ENCODE results near the gene FOXK1.
A peak's percentile ranks its signal among the peaks of the same experiment; 100 is the strongest.

Gene FOXK1

DNA sequence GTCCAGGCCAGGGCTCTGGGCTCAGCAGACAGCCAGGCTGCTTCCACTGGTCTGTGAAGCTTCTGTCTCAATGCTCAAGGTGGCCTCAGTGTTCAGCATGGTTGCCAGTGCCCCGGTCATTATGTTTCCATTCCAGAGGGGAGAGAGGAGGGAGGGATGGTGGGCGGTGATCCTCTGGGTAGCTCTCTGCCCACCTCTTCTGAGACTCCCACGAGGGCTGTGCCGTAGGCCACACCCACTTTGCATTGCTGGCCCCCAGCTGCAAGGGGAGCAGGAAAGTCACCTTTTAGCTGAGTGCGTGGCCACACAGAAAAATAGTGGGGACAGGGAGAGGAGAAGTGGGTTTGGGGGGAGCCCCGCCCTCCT is 42.5 kb downstream of the FOXK1 start:
- DNase-seq, result no peak

DNA sequence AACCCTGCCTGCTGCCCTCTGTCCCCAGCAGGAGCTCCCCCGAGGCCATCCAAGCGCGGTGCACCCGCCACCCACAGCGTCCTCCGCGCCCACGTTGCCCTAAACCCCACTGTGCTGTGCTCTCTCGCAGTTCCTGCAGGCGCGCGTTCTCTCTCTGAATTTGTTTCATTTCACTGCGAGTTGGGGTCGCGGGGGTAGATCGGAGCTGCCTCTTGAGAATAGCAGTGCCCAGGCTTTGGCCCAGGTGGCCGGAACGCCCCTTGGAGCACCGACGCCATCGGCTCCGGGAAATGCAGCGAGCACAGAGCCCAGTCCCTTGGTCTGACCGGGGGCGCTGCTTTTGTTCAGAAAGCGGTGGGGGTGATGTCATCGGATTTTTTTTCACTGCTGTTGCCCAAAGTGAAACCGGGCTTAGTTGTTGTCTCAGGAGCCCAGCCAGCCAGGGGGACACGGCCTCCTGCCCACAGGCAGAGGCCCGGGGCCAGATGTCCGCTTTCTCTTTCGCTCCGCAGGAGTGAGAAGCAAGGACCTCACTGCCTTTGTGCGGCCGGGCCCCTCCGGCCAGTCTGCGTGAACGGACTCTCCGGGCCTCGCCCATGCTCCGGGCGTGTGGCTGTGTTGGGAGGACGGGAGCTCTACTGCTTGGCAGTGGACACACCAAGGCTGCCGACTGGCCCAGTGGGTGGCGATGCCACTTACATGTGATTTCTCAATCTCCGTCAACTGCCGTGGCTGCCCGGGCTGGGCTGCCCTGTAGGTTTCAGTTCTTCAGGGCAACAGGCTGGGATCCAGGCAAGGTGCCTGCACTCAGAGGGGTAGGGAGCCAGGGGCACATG is 43.1 kb downstream of the FOXK1 start:
- DNase-seq, result peak; percentile 27 to 50

DNA sequence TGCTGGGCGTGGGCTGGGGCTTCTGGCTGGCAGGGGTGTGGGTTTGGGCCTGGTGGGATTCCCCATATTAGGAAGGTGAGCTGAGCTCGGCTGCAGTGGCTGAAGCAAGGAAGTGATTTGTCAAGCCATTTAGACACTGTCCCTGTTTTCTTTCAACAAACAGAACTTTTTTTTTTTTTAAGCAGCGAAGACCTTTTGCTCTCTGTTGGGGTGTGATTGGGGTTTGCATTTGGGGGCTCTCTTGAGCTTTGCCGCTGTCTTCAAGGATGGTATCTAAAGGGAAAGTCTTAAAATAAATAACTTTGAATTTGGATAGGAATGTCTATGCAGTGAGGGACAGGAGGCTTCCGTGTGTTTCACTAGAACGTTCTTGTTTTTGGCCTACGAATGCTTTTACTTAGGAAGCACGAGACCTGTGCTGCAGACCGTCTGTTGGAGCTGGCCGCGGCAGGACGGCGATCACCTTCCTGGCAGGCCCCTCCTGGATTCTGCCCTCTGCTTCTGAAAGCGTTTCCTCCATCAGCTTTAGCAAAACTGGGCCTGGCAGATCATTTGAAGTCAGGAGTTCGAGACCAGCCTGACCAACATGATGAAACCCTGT is 43.9 kb downstream of the FOXK1 start:
- DNase-seq, result no peak

DNA sequence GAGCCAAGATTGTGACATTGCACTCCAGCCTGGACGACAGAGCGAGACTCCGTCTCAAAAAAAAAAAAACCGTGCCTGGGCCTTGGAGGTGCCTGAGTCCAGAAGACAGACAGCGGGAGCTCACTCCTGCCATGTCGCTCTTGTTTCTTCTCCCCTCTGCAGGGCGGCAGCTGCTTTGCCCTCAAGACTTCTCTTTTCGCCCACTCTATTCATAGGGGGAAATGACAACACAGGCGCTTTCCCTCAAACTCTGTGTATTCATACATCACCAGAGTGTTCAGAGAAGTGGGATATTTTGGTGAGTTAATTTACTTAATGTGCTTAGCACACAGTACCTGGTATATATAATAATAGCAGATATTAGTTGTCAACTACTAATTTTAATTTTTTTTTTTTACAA is 44.5 kb downstream of the FOXK1 start:
- DNase-seq, result no peak

DNA sequence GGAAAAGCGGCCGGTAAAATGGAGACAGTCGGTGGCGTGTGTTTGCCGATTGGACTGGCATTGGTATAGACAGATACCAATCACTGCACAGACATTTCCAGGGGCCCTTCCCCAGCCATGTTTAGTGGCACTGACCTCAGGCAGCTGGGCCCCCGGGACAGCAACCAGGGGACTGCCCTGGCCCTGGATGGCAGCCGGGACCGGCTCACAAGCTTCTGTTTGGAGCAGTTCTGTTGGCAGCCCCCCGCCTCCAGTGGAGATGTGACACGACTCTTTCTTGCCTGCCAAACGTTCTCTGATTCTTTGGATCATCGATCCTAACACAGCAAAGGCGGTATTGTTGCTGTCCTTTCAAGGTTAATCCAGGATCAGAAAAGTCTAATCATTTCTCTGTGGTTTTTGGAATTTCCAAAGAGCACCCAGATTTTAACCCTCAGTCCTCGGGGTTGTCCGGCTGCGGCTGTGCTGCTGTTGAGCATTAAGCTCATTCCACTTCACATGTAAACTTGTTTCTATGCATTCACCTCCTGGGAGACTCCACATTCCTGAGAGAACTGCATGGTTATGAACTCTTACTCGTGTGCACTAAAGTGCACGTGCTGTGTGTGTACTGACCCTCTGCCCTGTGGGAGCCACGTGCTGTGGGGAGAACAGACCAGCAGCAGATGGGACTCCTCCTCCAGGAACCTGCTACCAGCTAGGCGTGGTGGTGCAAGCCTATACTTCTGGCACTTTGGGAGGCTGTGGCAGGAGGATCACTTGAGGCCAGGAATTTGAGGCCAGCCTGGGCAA is 46.0 kb downstream of the FOXK1 start:
- DNase-seq, result no peak

DNA sequence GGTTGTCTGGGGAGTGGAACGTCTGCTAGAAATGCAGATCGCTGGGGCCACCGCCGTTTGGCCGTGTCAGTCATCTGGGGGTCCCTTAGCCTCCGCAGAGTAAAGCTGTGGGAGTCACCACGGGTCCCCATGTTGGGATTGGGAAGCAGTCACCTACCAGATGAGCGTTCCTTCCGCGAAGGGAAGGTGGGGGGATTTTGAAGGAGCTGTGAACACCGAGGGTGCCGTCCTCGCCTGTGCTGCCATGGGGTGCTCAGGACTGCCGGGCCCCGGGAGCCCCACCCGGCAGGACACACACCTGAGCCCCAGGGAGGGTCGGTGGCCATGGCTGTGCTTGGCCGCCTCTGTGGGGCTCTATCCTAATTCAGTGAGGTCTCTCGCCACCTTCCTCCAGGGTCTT is 47.2 kb downstream of the FOXK1 start:
- no peak for DNase-seq

DNA sequence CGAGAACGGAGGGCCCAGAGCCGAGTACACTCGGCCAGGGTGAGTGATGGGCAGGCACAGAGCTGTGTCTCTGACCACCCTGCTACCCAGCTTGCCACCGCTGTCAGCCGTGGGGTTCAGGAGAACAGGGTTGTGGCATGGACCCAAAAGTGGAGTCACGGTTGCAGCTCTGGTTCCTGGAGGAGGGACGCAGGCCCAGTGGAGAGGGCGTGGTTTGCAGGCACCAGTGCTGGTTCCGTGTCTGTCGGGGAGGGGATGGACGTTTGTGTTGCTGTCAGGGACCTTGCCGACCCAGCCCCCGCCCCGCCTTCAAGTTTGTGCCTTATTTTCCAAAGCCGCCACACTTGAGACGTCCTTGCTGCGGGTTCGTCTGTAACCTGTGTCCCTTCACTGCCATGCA is 48.2 kb downstream of the FOXK1 start:
- DNase-seq, result no peak

DNA sequence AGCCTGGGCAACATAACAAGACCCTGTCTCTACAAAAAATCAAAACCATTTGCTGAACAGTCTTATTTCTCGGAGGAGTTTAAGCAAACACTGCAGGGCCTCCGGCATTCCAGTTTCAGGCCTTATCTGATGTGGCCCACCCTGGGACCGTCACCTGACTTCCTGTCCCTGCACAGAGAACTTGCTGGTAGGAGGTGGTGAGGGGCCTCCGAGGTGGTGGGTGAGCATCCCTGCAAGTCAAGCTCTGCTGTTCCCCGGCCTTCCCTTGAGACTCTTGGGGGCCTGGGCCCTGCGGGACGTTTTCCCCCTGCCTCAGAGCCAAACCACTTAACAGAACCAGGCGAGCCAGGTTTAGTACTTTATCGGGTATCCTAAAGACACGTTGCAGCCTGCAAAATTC is 48.9 kb downstream of the FOXK1 start:
- DNase-seq, result no peak

DNA sequence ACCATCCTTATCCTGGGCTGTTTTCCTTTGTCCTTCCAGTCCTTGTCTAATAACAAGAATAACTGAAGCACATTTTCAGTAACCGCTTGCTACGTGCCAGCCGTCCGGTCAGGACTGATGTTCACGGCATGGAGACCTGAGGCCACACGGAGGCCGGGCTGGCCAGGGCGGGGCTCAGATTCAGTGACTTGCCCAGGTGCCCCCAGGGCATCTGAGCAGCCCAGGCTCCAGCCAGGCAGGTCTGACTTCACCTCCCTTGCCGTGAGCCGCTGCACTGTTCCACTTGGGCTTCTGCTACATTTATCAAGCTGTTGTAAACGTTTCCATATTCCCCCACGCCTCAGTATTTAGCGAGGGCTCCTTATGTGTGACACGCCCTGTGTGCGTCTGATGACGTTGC is 49.7 kb downstream of the FOXK1 start:
- no peak for DNase-seq

DNA sequence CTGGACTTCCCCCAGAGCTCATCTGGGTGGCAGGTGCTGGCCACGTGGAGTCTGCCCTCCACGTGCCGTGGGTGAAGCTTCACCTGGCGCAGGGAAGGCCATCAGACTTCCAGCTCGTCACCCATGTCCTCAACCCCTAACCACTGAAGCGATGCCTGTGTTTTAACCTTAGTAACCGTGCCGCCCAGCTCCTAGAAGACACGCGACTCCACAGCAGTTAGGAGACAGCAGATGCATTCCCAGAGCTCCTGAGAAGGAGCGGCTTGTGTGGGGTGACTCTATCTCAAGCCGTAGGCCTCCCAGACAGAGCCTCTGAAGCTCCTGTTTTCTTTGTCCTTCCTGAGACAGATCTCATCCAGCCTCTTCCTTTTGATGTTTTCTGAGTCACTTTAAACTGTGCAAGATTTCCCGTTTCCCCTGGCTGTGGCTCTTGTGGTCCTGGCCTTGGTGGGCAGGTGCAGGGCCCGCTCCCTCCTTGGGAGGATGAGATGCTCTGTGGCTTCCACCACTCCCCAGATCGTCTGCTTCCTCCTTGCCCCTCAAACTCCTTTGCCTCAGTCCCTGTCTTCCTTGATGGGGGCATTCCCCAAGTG is 51.9 kb downstream of the FOXK1 start:
- DNase-seq, result no peak

DNA sequence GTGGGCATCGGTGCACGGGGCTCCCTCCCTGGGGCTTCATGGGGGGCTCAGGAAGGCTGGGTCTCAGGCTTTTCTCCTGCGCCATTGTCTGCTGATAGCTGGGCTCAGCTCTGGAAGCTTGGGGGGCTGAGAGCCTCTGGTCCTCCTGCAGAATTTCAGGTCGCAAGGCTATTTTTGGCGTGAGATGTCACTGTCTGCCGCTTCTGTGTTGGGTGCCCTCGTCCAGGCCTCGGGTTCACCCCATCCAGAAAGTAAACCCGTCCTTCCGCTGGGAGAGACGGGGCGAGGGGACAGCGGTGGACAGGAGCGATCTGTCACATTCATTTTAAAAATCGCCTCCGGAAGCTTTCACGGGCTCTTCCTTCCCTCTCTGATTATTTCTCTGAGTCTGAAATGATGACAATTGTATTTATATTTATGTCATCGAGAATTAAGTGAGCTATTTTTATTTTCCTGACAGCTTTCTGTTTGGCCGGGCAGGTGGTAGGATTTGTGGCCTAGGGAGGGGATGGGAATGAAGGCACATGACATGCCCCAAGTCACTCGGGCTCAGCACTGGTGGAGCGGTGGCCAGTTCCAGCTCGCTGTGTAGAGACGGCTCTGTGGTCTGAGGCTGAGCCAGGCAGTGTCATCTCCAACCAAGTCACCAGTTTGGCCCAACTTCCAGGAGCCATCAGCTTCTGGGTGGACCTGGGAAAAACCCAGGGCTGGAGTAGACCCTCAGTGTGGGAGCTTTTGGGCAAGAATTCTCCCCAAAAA is 52.7 kb downstream of the FOXK1 start:
- DNase-seq, result no peak

DNA sequence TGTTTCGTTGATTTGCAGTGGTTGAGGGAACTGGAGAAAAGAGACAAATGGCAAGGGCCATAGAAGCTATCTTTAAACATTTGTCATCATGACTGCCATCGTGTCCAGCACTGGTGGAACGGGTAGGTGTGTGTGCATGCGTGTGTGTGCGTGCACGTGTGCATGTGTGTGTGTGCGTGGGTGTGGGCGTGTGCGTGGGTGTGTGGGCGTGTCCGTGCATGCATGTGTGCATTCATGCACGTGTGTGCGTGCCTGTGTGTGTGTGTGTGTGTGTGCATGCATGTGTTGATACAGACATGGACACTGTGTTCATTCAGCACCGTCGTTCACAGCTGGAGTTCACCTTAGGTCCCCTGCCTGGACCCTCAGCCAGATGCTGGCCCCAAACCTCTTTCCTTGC is 55.2 kb downstream of the FOXK1 start:
- no peak for DNase-seq

DNA sequence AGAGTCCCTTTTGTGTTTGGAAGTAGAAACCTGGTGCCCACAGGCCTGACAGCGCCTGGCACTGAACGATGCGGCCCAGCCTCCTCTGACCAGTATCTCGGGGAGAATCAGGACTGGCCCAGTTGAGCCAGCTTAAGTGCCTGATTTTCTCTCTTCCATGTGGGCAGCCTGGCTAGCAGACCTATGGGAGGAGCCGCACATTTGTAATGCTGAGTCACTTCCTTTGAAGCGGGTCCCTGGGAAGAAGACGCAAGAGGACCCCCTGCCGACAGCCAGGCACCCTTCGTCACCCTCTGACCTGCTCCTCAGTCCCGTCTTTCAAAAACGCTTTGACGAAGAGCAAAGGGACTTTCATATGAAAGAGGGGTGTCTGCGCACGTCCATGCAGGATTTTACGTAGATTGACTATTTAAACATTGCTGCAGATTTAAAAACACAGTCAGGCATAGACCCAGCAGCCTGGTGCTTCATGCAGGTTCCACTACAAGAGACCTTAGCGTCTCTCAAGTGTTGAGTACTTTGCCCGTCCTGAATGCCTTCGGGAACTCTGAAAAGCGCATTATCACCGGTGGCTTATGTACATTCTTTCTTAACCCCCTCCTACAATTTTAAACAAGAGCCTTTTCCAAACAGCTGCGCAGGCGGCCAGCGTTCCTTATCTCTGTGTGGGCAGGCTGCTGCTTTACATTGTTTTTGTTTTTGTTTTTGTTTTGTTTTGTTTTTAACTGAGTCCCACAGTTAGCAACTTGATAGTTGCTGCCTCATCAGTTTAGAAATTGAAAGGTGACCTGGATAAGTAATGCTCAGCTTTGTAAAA is 56.8 kb downstream of the FOXK1 start:
- peak in 1 of 2 experiments; percentile 31 for DNase-seq

DNA sequence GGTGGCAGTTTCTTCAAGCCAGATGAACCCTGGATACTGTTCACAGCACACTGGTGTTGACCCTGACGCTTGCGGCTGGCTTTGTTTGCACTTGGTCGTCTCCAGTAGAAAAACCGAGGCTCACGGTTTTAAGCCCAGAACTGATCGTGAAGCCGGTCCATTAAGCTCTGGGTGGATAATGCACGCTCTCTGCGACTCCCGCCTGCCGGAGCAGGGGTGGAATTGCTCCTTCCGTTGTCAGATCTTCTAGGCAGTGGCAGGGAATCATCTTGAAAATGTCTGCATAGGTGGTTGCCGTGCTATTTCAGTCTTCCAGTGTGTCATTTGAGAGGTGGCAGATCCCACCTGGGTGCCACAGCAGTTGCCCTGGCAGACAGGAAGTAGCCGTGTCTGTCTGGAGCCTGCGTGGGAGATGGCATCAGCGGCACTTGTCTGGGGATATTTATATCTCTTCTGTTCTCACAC is 57.5 kb downstream of the FOXK1 start:
- peak; percentile 23 to 56 for DNase-seq

DNA sequence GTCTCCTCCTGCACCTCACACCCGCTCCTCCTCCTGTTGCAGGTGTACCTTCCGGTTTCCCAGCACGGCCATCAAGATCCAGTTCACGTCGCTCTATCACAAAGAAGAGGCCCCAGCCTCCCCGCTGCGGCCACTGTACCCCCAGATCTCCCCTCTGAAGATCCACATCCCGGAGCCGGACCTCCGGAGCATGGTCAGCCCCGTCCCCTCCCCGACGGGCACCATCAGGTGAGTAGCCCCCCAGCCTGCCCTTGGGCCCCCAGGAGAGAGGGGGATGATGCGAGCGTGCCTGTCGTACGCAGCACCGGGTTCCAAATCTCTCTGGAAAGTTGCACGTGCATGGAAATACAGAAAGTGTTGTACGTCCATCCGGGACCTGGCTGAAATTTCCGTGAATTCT is 58.7 kb downstream of the FOXK1 start:
- no peak for DNase-seq

DNA sequence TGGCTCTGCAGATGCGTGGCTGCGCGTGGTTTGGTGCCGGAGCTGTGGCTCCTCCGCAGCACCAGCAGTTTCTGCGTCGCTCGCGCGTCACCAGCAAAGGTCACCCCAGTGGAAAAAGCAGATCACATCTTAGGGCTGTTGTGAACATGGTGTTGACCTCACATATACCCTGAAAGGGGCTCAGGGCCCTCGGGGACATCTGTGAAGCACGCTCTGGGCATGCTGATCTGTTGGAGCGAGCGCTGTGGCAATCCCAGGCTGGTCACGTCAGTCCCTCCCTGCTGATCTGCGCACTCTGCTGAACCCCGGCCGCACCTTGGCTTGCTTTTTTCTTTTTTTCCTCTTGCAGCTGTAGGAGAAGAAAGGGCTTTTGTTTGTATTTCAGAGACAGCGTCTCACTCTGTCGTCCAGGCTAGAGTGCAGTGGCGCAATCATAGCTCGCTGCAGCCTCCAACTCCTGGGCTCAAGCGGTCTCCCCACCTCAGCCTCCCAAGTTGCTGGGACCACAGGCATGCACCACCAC is 60.0 kb downstream of the FOXK1 start:
- DNase-seq, result peak in 1 of 2 experiments; percentile 10

DNA sequence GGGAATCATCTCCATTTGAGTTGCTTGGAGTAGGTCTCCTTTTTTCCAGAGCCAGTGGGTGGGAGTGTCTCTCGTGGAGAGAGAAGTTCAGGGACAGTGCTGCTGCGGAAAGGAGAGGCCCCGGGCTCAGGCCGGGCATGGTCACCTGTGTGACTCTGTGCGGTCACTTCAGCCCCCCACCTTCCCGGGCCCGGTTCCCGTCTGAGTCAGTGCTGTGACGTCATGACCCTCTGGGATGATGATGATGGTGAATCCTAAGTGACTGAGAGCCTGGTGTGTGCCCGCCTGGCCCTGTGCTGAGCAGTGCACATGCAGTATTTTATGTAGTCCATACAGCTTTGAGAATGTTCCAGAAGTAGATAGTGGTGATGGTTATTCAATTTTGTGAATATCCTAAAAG is 60.8 kb downstream of the FOXK1 start:
- no peak for DNase-seq

DNA sequence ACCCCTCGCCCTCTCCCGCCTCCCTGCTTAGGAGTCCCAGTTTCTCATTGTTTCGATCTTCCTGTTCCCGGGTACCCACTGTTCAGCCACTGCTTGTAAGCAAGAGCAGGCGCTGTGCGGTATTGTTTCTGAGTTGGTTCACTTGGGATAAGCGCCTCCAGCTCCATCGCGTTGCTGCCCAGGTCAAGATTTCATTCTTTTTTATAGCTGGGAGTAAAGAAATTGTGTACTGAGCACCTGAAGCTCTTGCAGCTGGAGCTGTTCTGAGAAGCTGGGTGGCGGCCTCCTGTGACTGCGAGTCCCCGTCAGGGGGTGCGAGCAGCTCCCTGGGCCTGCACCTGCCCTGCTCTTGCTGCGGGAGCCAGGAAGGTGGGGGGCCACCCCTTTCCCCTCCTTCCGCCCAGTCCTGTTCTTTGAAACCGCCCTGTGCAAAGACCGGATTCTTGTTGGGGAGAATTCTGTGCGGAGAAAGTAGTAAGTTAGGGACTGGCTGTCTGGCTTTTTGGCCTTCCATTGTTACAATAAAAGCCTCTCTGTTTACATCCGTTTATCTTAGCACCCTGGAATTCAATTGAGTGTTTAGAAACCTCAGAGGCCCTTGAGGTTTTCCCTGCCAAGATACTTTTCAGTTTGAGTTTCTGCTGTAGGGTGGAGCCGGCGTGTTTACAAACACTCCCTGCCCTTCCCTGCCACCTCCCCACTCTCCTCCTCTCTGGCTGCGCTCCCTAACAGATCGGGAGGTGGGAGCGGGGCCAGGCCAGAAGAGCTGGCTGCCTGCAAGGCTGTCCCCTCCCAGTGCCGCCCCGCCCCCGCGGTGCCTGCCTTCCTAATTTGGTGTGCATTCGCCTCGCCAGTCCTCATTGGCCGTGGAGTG is 62.5 kb downstream of the FOXK1 start:
- peak; percentile 59 to 63 for DNase-seq

DNA sequence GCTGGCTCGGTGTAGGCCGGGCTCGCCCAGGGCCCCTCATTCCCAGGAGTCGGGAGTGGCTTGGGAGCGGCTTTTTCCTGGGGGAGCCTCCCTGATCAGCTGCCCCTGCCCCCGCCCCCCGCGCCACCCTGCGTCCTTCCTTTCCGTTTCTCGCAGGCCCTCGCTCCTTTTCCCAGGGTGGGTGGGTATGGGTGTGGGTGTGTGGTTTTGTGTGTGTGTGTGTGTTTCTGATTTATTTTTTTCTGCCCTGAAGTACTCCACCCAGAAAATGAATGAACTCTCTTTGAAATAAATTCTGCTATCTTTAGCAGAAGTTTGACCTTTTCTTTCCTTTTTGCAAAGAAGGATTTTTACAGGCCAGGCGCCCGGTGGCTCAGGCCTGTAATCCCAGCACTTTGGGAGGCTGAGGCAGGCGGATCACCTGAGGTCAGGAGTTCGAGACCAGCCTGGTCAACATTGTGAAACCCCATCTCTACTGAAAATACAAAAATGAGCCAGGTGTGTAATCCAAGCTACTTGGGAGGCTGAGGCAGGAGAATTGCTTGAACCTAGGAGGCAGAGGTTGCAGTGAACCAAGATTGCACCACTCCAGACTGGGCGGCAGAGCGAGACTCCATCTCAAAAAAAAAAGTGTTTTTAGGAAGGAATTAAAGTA is 63.3 kb downstream of the FOXK1 start:
- DNase-seq, result no peak
